Activated CD8-positive, alpha-beta memory T cell treated with anti-CD3 and anti-CD28 coated beads, Interleukin-2, amount 50 U/mL, for 4 hours (primary cell): ENCODE data around the gene SPRED3.

ENCODE experiments used
- DNase-seq: peaks from one replicate; pipeline ENCODE4 v3.0.0-alpha.2; 2020

Gene SPRED3

GRCh38 chr19:38374332-38375097 lies 14.0 kb upstream of the SPRED3 start, which contains the start of gene PSMD8:
PSMD8 (plus strand) TSS chr19:38374571; CDS start chr19:38374602, 31 bp downstream.
- peak; percentile 97 for DNase-seq

GRCh38 chr19:38375098-38375493 lies 13.4 kb upstream of the SPRED3 start:
- DNase-seq: no peak

GRCh38 chr19:38375748-38376147 lies 12.7 kb upstream of the SPRED3 start:
- DNase-seq: no peak

GRCh38 chr19:38376576-38376975 lies 11.9 kb upstream of the SPRED3 start:
- no peak for DNase-seq

DNA sequence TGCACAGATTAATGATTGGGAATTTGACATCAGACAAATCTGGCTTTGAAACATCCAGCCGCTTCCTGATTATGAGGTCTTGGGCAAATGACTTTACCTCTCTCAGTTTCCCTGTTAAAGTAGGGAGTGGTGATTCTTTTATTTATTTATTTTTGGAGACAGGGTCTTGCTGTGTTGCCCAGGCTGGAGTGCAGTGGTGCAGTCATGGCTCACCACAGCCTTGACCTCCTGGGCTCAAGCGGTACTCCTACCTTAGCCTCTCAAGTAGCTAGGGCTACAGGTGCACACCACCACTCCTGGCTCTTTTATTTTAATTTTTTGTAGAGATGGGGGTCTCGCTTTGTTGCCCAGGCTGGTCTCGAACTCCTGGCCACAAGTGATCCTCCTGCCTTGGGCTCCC lies 11.4 kb upstream of the SPRED3 start:
- no peak for DNase-seq

DNA sequence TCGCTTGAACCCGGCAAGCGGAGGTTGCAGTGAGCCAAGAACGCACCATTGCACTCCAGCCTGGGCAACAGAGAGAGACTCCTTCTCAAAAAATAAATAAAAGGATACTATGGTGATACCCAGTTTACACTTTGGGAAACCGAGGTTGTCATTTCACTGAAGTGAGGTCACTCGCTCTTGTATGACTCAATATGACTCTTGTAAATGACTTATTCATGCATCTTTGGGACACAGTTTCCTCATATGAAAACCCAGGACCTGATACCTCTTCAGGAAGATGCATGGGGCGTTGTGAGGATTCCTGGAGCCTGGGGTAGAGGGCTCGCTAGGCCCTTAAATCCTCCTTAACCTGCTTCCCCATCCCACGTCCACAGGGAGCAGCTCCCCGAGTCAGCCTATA lies 9.6 kb upstream of the SPRED3 start:
- DNase-seq: no peak

GRCh38 chr19:38381138-38381537 lies 7.4 kb upstream of the SPRED3 start:
- DNase-seq: no peak

DNA sequence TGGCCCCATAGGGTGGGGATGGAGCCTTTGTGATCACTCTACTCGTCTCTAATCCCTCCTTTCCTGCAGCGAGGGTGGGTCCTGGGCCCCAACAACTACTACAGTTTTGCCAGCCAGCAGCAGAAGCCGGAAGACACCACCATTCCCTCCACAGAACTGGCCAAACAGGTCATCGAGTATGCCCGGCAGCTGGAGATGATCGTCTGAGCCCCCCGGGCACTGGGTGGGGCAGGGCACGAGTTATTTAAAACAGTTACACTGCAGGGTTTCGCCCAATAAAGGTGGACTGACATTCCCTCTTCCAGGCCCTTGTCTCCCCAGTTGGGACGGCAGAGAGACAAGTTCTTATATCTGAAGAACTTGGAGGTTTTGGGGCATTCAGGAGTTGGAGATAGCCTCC lies 5.3 kb upstream of the SPRED3 start:
- DNase-seq: no peak

DNA sequence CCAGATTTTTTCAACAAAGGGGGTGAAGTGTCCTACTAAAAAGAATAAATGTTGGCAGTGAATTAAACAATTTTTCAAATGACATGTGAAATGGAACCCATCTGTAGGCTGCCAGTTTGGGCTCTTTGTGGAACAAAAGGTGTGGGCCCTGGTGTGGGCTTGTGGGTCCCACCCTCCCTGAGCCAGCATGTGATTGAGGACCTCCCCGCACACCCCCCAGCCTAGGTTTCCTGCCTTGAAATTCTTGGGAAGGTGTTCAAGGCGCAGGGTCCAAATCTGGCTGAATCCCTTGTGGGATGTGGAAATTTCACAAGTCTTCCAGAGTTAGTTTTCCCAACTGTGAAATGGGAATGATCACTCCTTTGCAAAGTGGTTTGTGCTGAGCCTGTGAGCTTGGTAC lies 4.8 kb upstream of the SPRED3 start:
- DNase-seq: no peak

DNA sequence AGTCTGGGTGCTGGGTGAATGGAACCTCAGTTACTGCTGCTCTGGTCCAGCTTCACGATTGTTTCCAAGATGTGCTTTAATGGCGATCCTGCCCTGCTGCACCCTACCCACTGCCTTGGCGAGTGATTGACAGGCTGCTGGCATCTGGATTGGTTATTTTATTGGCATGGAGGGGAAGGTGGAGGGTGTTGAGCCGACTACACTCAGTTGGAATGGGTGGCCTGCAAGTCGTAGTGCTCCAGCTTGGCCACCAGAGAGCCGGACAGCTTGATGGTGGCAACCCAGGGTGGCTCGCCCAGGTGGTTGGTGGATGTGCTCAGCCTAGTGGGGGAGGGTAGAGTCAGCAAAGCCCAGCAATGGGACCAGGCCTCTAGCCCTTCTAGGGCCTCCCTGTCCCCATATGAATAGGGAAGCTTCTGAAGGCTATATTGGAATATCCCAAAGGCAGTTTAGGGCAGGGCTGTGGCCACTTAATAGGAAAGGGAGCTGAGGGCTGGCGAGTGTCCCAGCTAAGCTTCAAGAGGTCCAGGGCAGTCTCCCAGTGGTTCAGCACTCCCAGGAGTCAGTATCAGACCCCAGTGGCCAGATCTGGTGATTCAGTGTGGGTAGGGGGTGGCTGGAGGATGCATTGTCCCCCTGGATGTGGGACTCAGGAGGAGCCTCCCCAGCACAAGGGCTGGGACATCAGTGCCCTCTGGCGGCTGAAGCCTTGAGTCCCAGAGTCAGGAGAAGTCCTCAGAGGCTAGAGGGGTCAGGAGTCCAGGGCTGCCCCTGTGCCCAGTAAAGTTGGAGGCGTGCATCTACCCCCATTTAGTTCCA lies 4.1 kb upstream of the SPRED3 start:
- DNase-seq: no peak

GRCh38 chr19:38385057-38385803 lies 3.3 kb upstream of the SPRED3 start:
- DNase-seq: no peak

- DNase-seq: no peak
Measured at GRCh38 chr19:38385804-38386257, 2.7 kb upstream of the SPRED3 start.

GRCh38 chr19:38386300-38386970 lies 2.1 kb upstream of the SPRED3 start:
- no peak for DNase-seq

DNA sequence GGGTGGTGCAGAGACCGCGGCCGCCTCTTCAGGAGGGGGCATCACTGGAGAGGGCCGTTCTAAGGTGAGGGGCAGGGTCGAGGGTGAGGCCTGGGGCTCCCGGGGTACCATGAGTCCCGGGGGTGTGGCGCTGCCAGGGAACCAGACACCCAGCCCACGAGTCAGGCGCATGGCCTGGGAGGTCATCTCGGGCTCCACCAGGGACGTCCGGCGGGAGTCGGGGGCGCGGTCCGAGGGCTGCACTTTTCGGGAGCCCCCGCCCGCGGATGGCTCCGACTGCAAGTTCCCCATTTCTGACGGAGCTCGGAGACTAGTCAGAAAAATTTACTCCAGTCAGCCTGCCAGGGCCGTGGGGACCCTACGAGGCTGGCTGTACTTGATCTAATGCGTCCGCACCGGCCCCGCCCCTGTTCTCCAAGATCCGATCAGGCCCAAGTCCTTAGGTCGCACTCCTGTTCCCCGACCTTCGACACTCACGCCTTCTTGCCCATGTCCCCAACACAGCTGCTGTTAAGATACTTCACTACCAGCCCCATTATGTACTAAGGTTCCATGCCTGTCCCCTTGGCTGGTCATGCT lies 1.4 kb upstream of the SPRED3 start:
- no peak for DNase-seq

DNA sequence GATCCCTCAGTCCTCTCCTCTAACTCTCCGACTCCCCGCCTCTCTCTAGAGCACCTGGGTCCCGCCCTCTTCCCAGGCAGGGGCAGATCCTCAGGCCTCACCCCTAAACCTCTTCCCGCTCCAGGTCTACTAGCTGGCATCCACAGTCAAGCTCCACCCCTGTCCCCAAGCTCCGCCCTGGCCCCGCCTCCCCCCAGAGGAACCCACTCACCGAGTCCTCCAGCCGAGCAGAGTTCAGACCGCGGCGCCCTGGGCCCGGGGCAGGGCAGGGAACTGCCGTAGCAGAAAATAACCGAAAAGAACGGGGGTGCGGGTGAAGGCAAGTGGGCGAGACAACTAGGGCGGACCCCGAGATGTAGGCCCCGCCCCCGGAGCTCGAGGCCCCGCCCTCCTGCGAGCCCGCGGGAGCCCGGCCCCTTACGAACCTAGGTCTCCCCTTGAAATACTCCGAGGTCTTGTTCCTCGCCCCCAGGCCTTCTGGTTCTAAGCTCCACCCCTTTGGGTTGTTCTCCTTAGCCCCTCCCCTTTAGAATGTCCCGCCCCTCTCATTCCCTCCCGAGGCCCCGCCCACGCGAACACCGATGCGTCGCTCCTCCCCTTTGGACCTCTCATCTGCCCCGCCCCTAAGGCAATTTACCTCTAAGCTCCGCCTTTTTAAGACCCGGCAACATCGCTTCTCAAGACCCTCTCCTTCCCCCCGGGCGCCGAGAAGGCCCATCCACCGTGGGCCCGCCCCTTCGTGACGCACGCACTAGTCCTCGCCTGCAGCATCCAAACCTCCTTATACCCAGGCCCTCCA lies 748 bp upstream of the SPRED3 start, which contains the start of gene GGN:
Gene GGN, minus strand, starts transcription at position 485 of the 799 bp plus-strand sequence. CDS start 773 bp downstream, outside the sequence.
- DNase-seq: peak; percentile 72

DNA sequence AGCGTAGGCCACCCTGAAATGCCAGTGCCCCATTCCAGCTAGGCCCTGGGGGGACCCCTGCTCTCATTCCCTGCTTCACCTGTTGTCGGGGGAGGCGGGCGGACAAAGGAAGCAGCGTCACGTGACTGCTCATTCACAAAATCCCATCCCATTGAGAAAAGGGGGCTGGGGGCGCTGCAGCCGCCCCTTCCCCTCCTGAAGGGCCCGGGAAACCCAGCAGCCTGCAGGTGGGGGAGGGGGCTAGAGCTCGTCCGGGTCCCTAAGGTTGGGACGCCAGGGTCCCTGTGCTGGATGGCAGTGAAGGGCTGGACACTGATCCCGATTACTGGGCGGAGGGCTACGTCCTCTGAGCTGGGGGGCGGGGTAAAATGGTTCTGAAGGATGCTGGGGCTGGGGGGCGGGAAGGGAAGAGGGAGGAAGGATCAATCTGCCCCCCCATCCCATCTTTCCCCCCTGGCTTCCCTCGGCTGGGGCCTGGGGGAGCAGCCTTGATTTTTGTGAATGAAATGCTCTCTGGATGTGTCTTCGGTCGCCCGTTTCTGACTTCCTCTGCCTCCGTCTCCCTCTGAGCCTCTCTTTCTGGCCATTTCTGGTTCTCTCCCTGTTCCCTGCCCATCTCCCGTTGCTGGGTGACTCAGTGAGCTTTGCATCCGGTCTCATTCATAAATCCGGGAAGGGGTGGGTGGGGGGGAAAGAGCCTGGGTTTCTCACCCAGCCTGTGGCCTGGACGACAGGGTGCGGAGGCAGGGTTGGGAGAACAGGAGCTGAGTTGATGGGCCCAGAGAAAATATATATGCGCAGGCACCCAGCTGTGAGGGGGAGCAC lies 816 bp downstream of the SPRED3 start:
- DNase-seq: no peak

GRCh38 chr19:38389957-38390924 lies 1.7 kb downstream of the SPRED3 start:
- no peak for DNase-seq

- no peak for DNase-seq
Measured at GRCh38 chr19:38391911-38392464, 3.5 kb downstream of the SPRED3 start.
